Activated CD4-positive, alpha-beta T cell treated with anti-CD3 and anti-CD28 coated beads for 4 hours (primary cell): Measurements from ENCODE around the gene CELSR1.
"Not testable (repeated sequence)": the region's sequence is repeated elsewhere in the genome, so short reads cannot be mapped to it uniquely, and the experiment has no call there.

Source experiments
- DNase-seq, 2 donors: peaks; one replicate each; pipeline ENCODE4 v3.0.0-alpha.2; 2020

CELSR1 gene

GRCh38 chr22:46531581-46532175 lies 5.7 kb downstream of the CELSR1 start:
- no peak for DNase-seq

GRCh38 chr22:46528121-46528610 lies 9.3 kb downstream of the CELSR1 start:
- DNase-seq: no peak

- DNase-seq: no peak
Observed at GRCh38 chr22:46526244-46526839, 11.1 kb downstream of the CELSR1 start.

- DNase-seq: no peak
Observed at GRCh38 chr22:46525389-46526243, 11.8 kb downstream of the CELSR1 start.

- DNase-seq: no peak
Observed at GRCh38 chr22:46524203-46524740, 13.1 kb downstream of the CELSR1 start.

- no peak for DNase-seq
Observed at GRCh38 chr22:46522797-46523196, 14.6 kb downstream of the CELSR1 start.

- no peak for DNase-seq
Observed at GRCh38 chr22:46521994-46522393, 15.4 kb downstream of the CELSR1 start.

GRCh38 chr22:46520880-46521279 lies 16.5 kb downstream of the CELSR1 start:
- no peak for DNase-seq

GRCh38 chr22:46519377-46519776 lies 18.0 kb downstream of the CELSR1 start:
- DNase-seq: no peak

- no peak for DNase-seq
Observed at GRCh38 chr22:46518542-46519325, 18.7 kb downstream of the CELSR1 start.

- DNase-seq: no peak
Observed at GRCh38 chr22:46518038-46518437, 19.4 kb downstream of the CELSR1 start.

GRCh38 chr22:46517255-46517761 lies 20.1 kb downstream of the CELSR1 start:
- DNase-seq: no peak

GRCh38 chr22:46516638-46517037 lies 20.8 kb downstream of the CELSR1 start:
- no peak for DNase-seq

- DNase-seq: not testable (repeated sequence)
Observed at GRCh38 chr22:46516112-46516487, 21.3 kb downstream of the CELSR1 start.

- no peak for DNase-seq
Observed at GRCh38 chr22:46515208-46516111, 22.0 kb downstream of the CELSR1 start.

GRCh38 chr22:46514592-46515207 lies 22.7 kb downstream of the CELSR1 start:
- no peak for DNase-seq

GRCh38 chr22:46513908-46514550 lies 23.4 kb downstream of the CELSR1 start:
- no peak for DNase-seq

GRCh38 chr22:46512683-46513082 lies 24.7 kb downstream of the CELSR1 start:
- no peak for DNase-seq

GRCh38 chr22:46512039-46512370 lies 25.4 kb downstream of the CELSR1 start:
- no peak for DNase-seq
